Breast epithelium (tissue), 4 donors: ENCODE measurements around the gene ANGEL1. TPM values are rescaled to one million over a fixed set of nuclear protein-coding genes. Genes with fewer than 3 reads are reported as not detected.

Experiments used
- DNase-seq, 2 donors: peaks; one replicate each; pipeline ENCODE4 v3.0.0-alpha.2; 2019; ENCODE audit warnings: low spot score in 2 of 2
- H3K27ac ChIP-seq, 2 donors: fragments of 200-600 bp; sonication (generic) in 1 of 2; one replicate each; pipeline ENCODE4 v1.5.1; 2016 to 2019; ENCODE audit warnings: mild to moderate bottlenecking in 1 of 2
- H3K27me3 ChIP-seq, 2 donors: fragments of 200-600 bp; sonication (generic) in 1 of 2; one replicate each; pipeline versions ENCODE4 v1.5.1 to v1.6.0; 2017 to 2019; ENCODE audit warnings: control low read depth in 1 of 2, mild to moderate bottlenecking in 1 of 2
- H3K36me3 ChIP-seq: fragments of 200-600 bp; one replicate; pipeline ENCODE4 v1.5.1; 2019
- H3K4me1 ChIP-seq, 2 donors: fragments of 200-600 bp; sonication (generic); one replicate each; pipeline ENCODE4 v1.5.1; 2016 to 2019; ENCODE audit warnings: control low read depth in 1 of 2
- H3K4me3 ChIP-seq, 3 donors: fragments of 200-600 bp; sonication (generic); 1 replicate in 2 of 3; 2 replicates in 1 of 3; pipeline ENCODE4 v1.5.1; 2016 to 2019; ENCODE audit warnings: mild to moderate bottlenecking in 3 of 3, moderate library complexity in 2 of 3
- H3K9me3 ChIP-seq, 2 donors: fragments of 200-600 bp; sonication (generic) in 1 of 2; one replicate each; pipeline ENCODE4 v1.5.1; 2016 to 2019; ENCODE audit warnings: control low read depth in 1 of 2
- CTCF ChIP-seq, 3 donors: fragments of 450-650 bp; IDR thresholded peaks; one replicate each; pipeline ENCODE4 v1.5.1; 2016 to 2017; ENCODE audit warnings: antibody characterized with exemption in 3 of 3, mild to moderate bottlenecking in 3 of 3, moderate library complexity in 3 of 3
- POLR2A ChIP-seq: fragments of 450-650 bp; IDR thresholded peaks from one replicate; pipeline ENCODE4 v1.6.1; 2016; ENCODE audit warnings: antibody characterized with exemption, mild to moderate bottlenecking, moderate library complexity
- POLR2AphosphoS5 ChIP-seq, 3 donors: sonication (generic); formaldehyde crosslinking; IDR thresholded peaks; one replicate each; pipeline ENCODE4 v1.6.1; 2017; ENCODE audit warnings: antibody characterized with exemption in 3 of 3
- intact Hi-C: fragments of 100-400 bp; cut with DNase I; formaldehyde crosslinking; loops from one replicate; pipeline ENCODE4 v1.15.1; 2023; ENCODE audit warnings: low total_unique reads
- total RNA-seq, 3 donors: library from RNA; depleted of rRNA; stranded (reverse); fragments of >200 nt; gene quantifications; one replicate each; pipeline ENCODE4 v1.1.0, GENCODE V29; 2016

The ANGEL1 gene
- total RNA-seq, 3 donors from 2014 or later, result 18.6 to 30.5 (median 24.7) TPM

- H3K4me1 ChIP-seq, result no peaks in the 10 kb centered on the region
- no peak overlapping the region for H3K4me3 ChIP-seq
- no peaks in the 10 kb centered on the region for H3K36me3 ChIP-seq
- intact Hi-C loops, result no loop called here
- peak in 1 of 2 donors; percentile 47 for DNase-seq
- H3K27me3 ChIP-seq, result no peaks in the 10 kb centered on the region
- H3K27ac ChIP-seq, result no peak overlapping the region
- TF ChIP-seq CTCF (IDR thresholded peaks at IDR 0.05) (no peak), POLR2AphosphoS5 (IDR thresholded peaks at IDR 0.05) (no peak), POLR2A (no peak)
- no peaks in the 10 kb centered on the region for H3K9me3 ChIP-seq
Observed at GRCh38 chr14:76836029-76836630, 23.4 kb upstream of the ANGEL1 start.

- no peaks in the 10 kb centered on the region for H3K9me3 ChIP-seq
Observed at GRCh38 chr14:76834241-76834661, 21.6 kb upstream of the ANGEL1 start.

GRCh38 chr14:76833011-76833410, 20.3 kb upstream of the ANGEL1 start:
- Histone ChIP-seq H3K27ac (no peak overlapping the region), H3K9me3 (no peaks in the 10 kb centered on the region), H3K4me3 (no peak overlapping the region), H3K36me3 (no peaks in the 10 kb centered on the region), H3K4me1 (peaks cover 0 to 14% of the 10 kb centered on the region in 2 donors), H3K27me3 (no peaks in the 10 kb centered on the region)
- intact Hi-C loops, result no loop called here
- DNase-seq, result no peak
- TF ChIP-seq POLR2A (no peak), CTCF (IDR thresholded peaks at IDR 0.05) (no peak), POLR2AphosphoS5 (IDR thresholded peaks at IDR 0.05) (no peak)

More at GRCh38 chr14:76834241-76834661, 21.6 kb upstream of the ANGEL1 start:
- peaks cover 0 to 7% of the 10 kb centered on the region in 2 donors for H3K4me1 ChIP-seq
- no peaks in the 10 kb centered on the region for H3K36me3 ChIP-seq
- no peak overlapping the region for H3K4me3 ChIP-seq
- intact Hi-C loops, result no loop called here
- no peak overlapping the region for H3K27ac ChIP-seq
- no peaks in the 10 kb centered on the region for H3K27me3 ChIP-seq
- TF ChIP-seq CTCF (IDR thresholded peaks at IDR 0.05), result no peak
- no peak for TF ChIP-seq POLR2A
- DNase-seq, result no peak

GRCh38 chr14:76832503-76832988, 19.9 kb upstream of the ANGEL1 start:
- Histone ChIP-seq H3K9me3 (no peaks in the 10 kb centered on the region), H3K4me3 (no peak overlapping the region), H3K36me3 (no peaks in the 10 kb centered on the region), H3K27me3 (no peaks in the 10 kb centered on the region), H3K4me1 (peaks cover 0 to 14% of the 10 kb centered on the region in 2 donors), H3K27ac (no peak overlapping the region)
- intact Hi-C loops, result no loop called here
- peak in 1 of 3 donors; percentile 15 for TF ChIP-seq POLR2AphosphoS5 (IDR thresholded peaks at IDR 0.05)
- TF ChIP-seq CTCF (IDR thresholded peaks at IDR 0.05), result no peak
- TF ChIP-seq POLR2A, result no peak
- DNase-seq, result no peak

- Histone ChIP-seq H3K27ac (peak overlapping the region; percentile 81 to 90), H3K9me3 (no peaks in the 10 kb centered on the region), H3K27me3 (no peaks in the 10 kb centered on the region), H3K4me1 (peaks cover 0 to 14% of the 10 kb centered on the region in 2 donors), H3K4me3 (no peak overlapping the region), H3K36me3 (no peaks in the 10 kb centered on the region)
- intact Hi-C loops, result no loop called here
- no peak for DNase-seq
- TF ChIP-seq POLR2A (no peak), POLR2AphosphoS5 (IDR thresholded peaks at IDR 0.05) (no peak)
Observed at GRCh38 chr14:76830556-76830955, 17.9 kb upstream of the ANGEL1 start.
